NCI-H345 (cell line): ENCODE measurements around the gene MVB12B.
A peak's percentile ranks its signal among the peaks of the same experiment; 100 is the strongest.

ENCODE experiments used
- DNase-seq: peaks from one replicate; lab custom pipeline; 2025; lab: John Stamatoyannopoulos, UW

The MVB12B gene

GRCh38 chr9:126303488-126303887 lies 23.1 kb upstream of the MVB12B start:
- no peak for DNase-seq

GRCh38 chr9:126304207-126304970 lies 22.2 kb upstream of the MVB12B start:
- DNase-seq: no peak

- DNase-seq: no peak
These were observed 21.7 kb upstream of the MVB12B start for GRCh38 chr9:126304971-126305320.

- DNase-seq: no peak
These were observed 20.5 kb upstream of the MVB12B start for GRCh38 chr9:126306071-126306647.

- DNase-seq: no peak
These were observed 19.1 kb upstream of the MVB12B start for GRCh38 chr9:126307322-126308061.

GRCh38 chr9:126309427-126310189 lies 17.0 kb upstream of the MVB12B start:
- DNase-seq: no peak

GRCh38 chr9:126312584-126313551 lies 13.8 kb upstream of the MVB12B start:
- no peak for DNase-seq

GRCh38 chr9:126316085-126316655 lies 10.5 kb upstream of the MVB12B start:
- no peak for DNase-seq

- no peak for DNase-seq
These were observed 9.1 kb upstream of the MVB12B start for GRCh38 chr9:126317513-126317912.

GRCh38 chr9:126318858-126319257 lies 7.8 kb upstream of the MVB12B start:
- DNase-seq: no peak

GRCh38 chr9:126319671-126320070 lies 7.0 kb upstream of the MVB12B start:
- DNase-seq: no peak

GRCh38 chr9:126320158-126320922 lies 6.3 kb upstream of the MVB12B start:
- no peak for DNase-seq

- no peak for DNase-seq
These were observed 4.9 kb upstream of the MVB12B start for GRCh38 chr9:126321742-126322141.

- DNase-seq: no peak
These were observed 808 bp upstream of the MVB12B start for GRCh38 chr9:126325821-126326220.

- peak; percentile 17 for DNase-seq
These were observed 531 bp downstream of the MVB12B start for GRCh38 chr9:126327006-126327713.

- no peak for DNase-seq
These were observed 1.1 kb downstream of the MVB12B start for GRCh38 chr9:126327714-126328185.

GRCh38 chr9:126328407-126328806 lies 1.8 kb downstream of the MVB12B start:
- DNase-seq: no peak

- DNase-seq: no peak
These were observed 3.0 kb downstream of the MVB12B start for GRCh38 chr9:126329476-126330275.
